ENCODE measurements around the gene CFAP161.

CFAP161 gene

GRCh38 chr15:81178365-81178764, 44.3 kb downstream of the CFAP161 start:
- Mint-ChIP-seq H3K27me3 (peaks cover 11% of the 10 kb centered on the region), H3K36me3 (no peaks in the 10 kb centered on the region), H3K9me3 (ENCODE audit: low read depth) (no peaks in the 10 kb centered on the region), H3K4me3 (no peak overlapping the region), H3K27ac (no peak overlapping the region), H3K4me1 (ENCODE audit: low read depth) (no peaks in the 10 kb centered on the region)

GRCh38 chr15:81181220-81181619, 47.1 kb downstream of the CFAP161 start:
- H3K4me1 Mint-ChIP-seq (ENCODE audit: low read depth) = peaks cover 3% of the 10 kb centered on the region
- H3K27ac Mint-ChIP-seq = no peak overlapping the region
- H3K36me3 Mint-ChIP-seq = no peaks in the 10 kb centered on the region
- H3K27me3 Mint-ChIP-seq = peaks cover 18% of the 10 kb centered on the region
- no peak overlapping the region for H3K4me3 Mint-ChIP-seq
- H3K9me3 Mint-ChIP-seq (ENCODE audit: low read depth) = no peaks in the 10 kb centered on the region

GRCh38 chr15:81182031-81182755, 48.1 kb downstream of the CFAP161 start:
- H3K4me3 Mint-ChIP-seq = no peak overlapping the region
- H3K9me3 Mint-ChIP-seq (ENCODE audit: low read depth) = no peaks in the 10 kb centered on the region
- H3K4me1 Mint-ChIP-seq (ENCODE audit: low read depth) = peaks cover 3% of the 10 kb centered on the region
- H3K36me3 Mint-ChIP-seq = no peaks in the 10 kb centered on the region
- H3K27ac Mint-ChIP-seq = no peak overlapping the region
- H3K27me3 Mint-ChIP-seq = peaks cover 18% of the 10 kb centered on the region

GRCh38 chr15:81182756-81183438, 48.8 kb downstream of the CFAP161 start:
- no peaks in the 10 kb centered on the region for H3K9me3 Mint-ChIP-seq (ENCODE audit: low read depth)
- H3K4me1 Mint-ChIP-seq (ENCODE audit: low read depth) = peaks cover 3% of the 10 kb centered on the region
- peaks cover 18% of the 10 kb centered on the region for H3K27me3 Mint-ChIP-seq
- no peak overlapping the region for H3K27ac Mint-ChIP-seq
- H3K36me3 Mint-ChIP-seq = no peaks in the 10 kb centered on the region
- no peak overlapping the region for H3K4me3 Mint-ChIP-seq

- H3K27me3 Mint-ChIP-seq = peaks cover 18% of the 10 kb centered on the region
- H3K4me3 Mint-ChIP-seq = no peak overlapping the region
- no peaks in the 10 kb centered on the region for H3K9me3 Mint-ChIP-seq (ENCODE audit: low read depth)
These were observed 49.3 kb downstream of the CFAP161 start for GRCh38 chr15:81183439-81183775.

GRCh38 chr15:81184188-81184587, 50.1 kb downstream of the CFAP161 start:
- no peaks in the 10 kb centered on the region for H3K9me3 Mint-ChIP-seq (ENCODE audit: low read depth)
- H3K4me3 Mint-ChIP-seq = no peak overlapping the region
- H3K27me3 Mint-ChIP-seq = peaks cover 18% of the 10 kb centered on the region
- H3K27ac Mint-ChIP-seq = no peak overlapping the region
- no peaks in the 10 kb centered on the region for H3K36me3 Mint-ChIP-seq
- H3K4me1 Mint-ChIP-seq (ENCODE audit: low read depth) = peaks cover 3% of the 10 kb centered on the region

More at GRCh38 chr15:81183439-81183775, 49.3 kb downstream of the CFAP161 start:
- Mint-ChIP-seq H3K4me1 (ENCODE audit: low read depth) (peaks cover 3% of the 10 kb centered on the region), H3K27ac (no peak overlapping the region), H3K36me3 (no peaks in the 10 kb centered on the region)

- Mint-ChIP-seq H3K4me3 (no peak overlapping the region), H3K27ac (no peak overlapping the region), H3K9me3 (ENCODE audit: low read depth) (no peaks in the 10 kb centered on the region), H3K27me3 (peaks cover 18% of the 10 kb centered on the region), H3K4me1 (ENCODE audit: low read depth) (peaks cover 3% of the 10 kb centered on the region), H3K36me3 (no peaks in the 10 kb centered on the region)
These were observed 51.7 kb downstream of the CFAP161 start for GRCh38 chr15:81185631-81186295.

- Mint-ChIP-seq H3K4me1 (ENCODE audit: low read depth) (peaks cover 3% of the 10 kb centered on the region), H3K27me3 (peaks cover 10% of the 10 kb centered on the region), H3K36me3 (no peaks in the 10 kb centered on the region), H3K4me3 (no peak overlapping the region), H3K27ac (no peak overlapping the region), H3K9me3 (ENCODE audit: low read depth) (no peaks in the 10 kb centered on the region)
These were observed 54.3 kb downstream of the CFAP161 start for GRCh38 chr15:81188354-81188753.

- Mint-ChIP-seq H3K9me3 (ENCODE audit: low read depth) (no peaks in the 10 kb centered on the region), H3K4me3 (no peak overlapping the region), H3K27me3 (peaks cover 3% of the 10 kb centered on the region), H3K36me3 (no peaks in the 10 kb centered on the region), H3K27ac (no peak overlapping the region), H3K4me1 (ENCODE audit: low read depth) (no peaks in the 10 kb centered on the region)
These were observed 55.7 kb downstream of the CFAP161 start for GRCh38 chr15:81189583-81190283.

GRCh38 chr15:81190922-81191507, 56.9 kb downstream of the CFAP161 start:
- Mint-ChIP-seq H3K27me3 (peaks cover 3% of the 10 kb centered on the region), H3K27ac (no peak overlapping the region)

GRCh38 chr15:81191701-81192100, 57.6 kb downstream of the CFAP161 start:
- no peaks in the 10 kb centered on the region for H3K4me1 Mint-ChIP-seq (ENCODE audit: low read depth)
- H3K4me3 Mint-ChIP-seq = no peak overlapping the region
- no peak overlapping the region for H3K27ac Mint-ChIP-seq
- H3K36me3 Mint-ChIP-seq = no peaks in the 10 kb centered on the region
- H3K9me3 Mint-ChIP-seq (ENCODE audit: low read depth) = no peaks in the 10 kb centered on the region
- peaks cover 3% of the 10 kb centered on the region for H3K27me3 Mint-ChIP-seq

More at GRCh38 chr15:81190922-81191507, 56.9 kb downstream of the CFAP161 start:
- Mint-ChIP-seq H3K9me3 (ENCODE audit: low read depth) (no peaks in the 10 kb centered on the region), H3K4me1 (ENCODE audit: low read depth) (no peaks in the 10 kb centered on the region), H3K4me3 (no peak overlapping the region), H3K36me3 (no peaks in the 10 kb centered on the region)

- Mint-ChIP-seq H3K4me3 (no peak overlapping the region), H3K27ac (no peak overlapping the region), H3K27me3 (peaks cover 5% of the 10 kb centered on the region), H3K9me3 (ENCODE audit: low read depth) (no peaks in the 10 kb centered on the region), H3K36me3 (no peaks in the 10 kb centered on the region), H3K4me1 (ENCODE audit: low read depth) (no peaks in the 10 kb centered on the region)
These were observed 60.7 kb downstream of the CFAP161 start for GRCh38 chr15:81194723-81195122.

- no peaks in the 10 kb centered on the region for H3K4me1 Mint-ChIP-seq (ENCODE audit: low read depth)
- H3K27me3 Mint-ChIP-seq = peaks cover 5% of the 10 kb centered on the region
- no peaks in the 10 kb centered on the region for H3K36me3 Mint-ChIP-seq
- no peak overlapping the region for H3K4me3 Mint-ChIP-seq
- H3K27ac Mint-ChIP-seq = no peak overlapping the region
- H3K9me3 Mint-ChIP-seq (ENCODE audit: low read depth) = no peaks in the 10 kb centered on the region
These were observed 61.3 kb downstream of the CFAP161 start for GRCh38 chr15:81195339-81195864.

GRCh38 chr15:81196576-81197254, 62.6 kb downstream of the CFAP161 start, which contains the start of gene IL16:
Gene IL16, plus strand, starts transcription at chr15:81196879. Its CDS starts 28,521 bp downstream, at chr15:81225400.
- Mint-ChIP-seq H3K4me1 (ENCODE audit: low read depth) (no peaks in the 10 kb centered on the region), H3K36me3 (no peaks in the 10 kb centered on the region), H3K9me3 (ENCODE audit: low read depth) (no peaks in the 10 kb centered on the region), H3K27ac (no peak within 1 kb of the TSS), H3K27me3 (peaks cover 2% of the 10 kb centered on the region), H3K4me3 (no peak within 1 kb of the TSS)
